Measurements from ENCODE around the gene DOCK10. TPM values are rescaled to one million over a fixed set of nuclear protein-coding genes. Genes with fewer than 3 reads are reported as not detected.

The DOCK10 gene
- total and polyA plus RNA-seq, 10 of the 15 experiments (the other 5 are each of a cell fraction or from before 2014, with no cell fraction given), result 16.9 to 120 (median 85.5) TPM

- WGBS (ENCODE audit: insufficient coverage, insufficient replicate concordance, low lambda C conversion rate, missing lambda C conversion rate), result 37% methylated on average over 5 of the region's 5 CpGs
- peak overlapping the region; percentile 98 for H3K27ac ChIP-seq (ENCODE audit: control insufficient read depth, insufficient read depth)
- intact Hi-C loops (cut with micrococcal nuclease; ENCODE audit: unreplicated experiment), result no loop called here
- H3K4me3 ChIP-seq, result peak overlapping the region; percentile 92; the same call in 1 of the 2 replicates
- H3K36me3 ChIP-seq (ENCODE audit: control insufficient read depth in 2 of 2, insufficient read depth in 2 of 2, low read length in 1 of 2), result no peaks in the 10 kb centered on the region; a peak in 1 of 4 replicates
- H4K20me1 ChIP-seq (ENCODE audit: control insufficient read depth, insufficient read depth), result no peaks in the 10 kb centered on the region
- in situ Hi-C loops (cut with MboI), result no loop called here
- H2AFZ ChIP-seq (ENCODE audit: control insufficient read depth, low read depth, low read length), result peak overlapping the region; percentile 61
- H3K4me1 ChIP-seq (ENCODE audit: control insufficient read depth, insufficient read depth, low read length), result peaks cover 10% of the 10 kb centered on the region
- POLR2A ChIA-PET, result interaction anchor here (1.7 kb wide), 1 partner anchor 31 kb away, joined by 8 read pairs; no protein-coding TSS in a partner anchor
- peaks cover 88% of the 10 kb centered on the region for H3K79me2 ChIP-seq (ENCODE audit: control insufficient read depth, insufficient read depth, low read length)
- CTCF ChIA-PET, result interaction anchor here (0.7 to 3.2 kb wide), 6 partner anchors 13 to 1457 kb away, joined by 3 to 15 read pairs (median 5); no protein-coding TSS in a partner anchor
- no peak for DNase-seq (ENCODE audit: low read depth, low spot score)
- no peak for FAIRE-seq
- no peaks in the 10 kb centered on the region for H3K9me3 ChIP-seq (replicated peaks; ENCODE audit: control insufficient read depth, insufficient read depth, low read length)
- peak overlapping the region; percentile 65 for H3K9ac ChIP-seq (ENCODE audit: control insufficient read depth, insufficient read depth, low read length)
- no peaks in the 10 kb centered on the region for H3K27me3 ChIP-seq (replicated peaks in 1 of 2; ENCODE audit: control insufficient read depth in 2 of 2, insufficient read depth in 2 of 2, low read length in 1 of 2)
- RAD21 ChIA-PET (ENCODE audit: unreplicated experiment), result interaction anchor here (0.7 to 7.2 kb wide), 8 partner anchors 15 to 93 kb away, joined by 3 to 47 read pairs (median 7); no protein-coding TSS in a partner anchor
- BruUV-seq (replicated peaks), result no TSS peak
- SMC1A ChIA-PET (ENCODE audit: uncharacterized antibody, unreplicated experiment), result interaction anchor here (1.0 to 6.6 kb wide), 7 partner anchors 11 to 98 kb away, joined by 3 to 53 read pairs (median 6); no protein-coding TSS in a partner anchor
- peak overlapping the region; percentile 99 for H3K4me2 ChIP-seq (ENCODE audit: control insufficient read depth, insufficient read depth)
- no peak for ATAC-seq
- TF ChIP-seq JUNB (IDR thresholded peaks at IDR 0.05) (peak; percentile 49), PBX3 (IDR thresholded peaks at IDR 0.05; ENCODE audit: insufficient replicate concordance, low read depth, low read length) (no peak), IRF3 (IDR thresholded peaks at IDR 0.05) (no peak), HDAC2 (IDR thresholded peaks at IDR 0.05) (no peak), BRCA1 (IDR thresholded peaks at IDR 0.05; ENCODE audit: low read depth, low read length) (no peak), MTA2 (IDR thresholded peaks at IDR 0.05; ENCODE audit: low read depth) (peak; percentile 14; the same call in 1 of the 2 replicates)
- TF ChIP-seq, protein P1, sequence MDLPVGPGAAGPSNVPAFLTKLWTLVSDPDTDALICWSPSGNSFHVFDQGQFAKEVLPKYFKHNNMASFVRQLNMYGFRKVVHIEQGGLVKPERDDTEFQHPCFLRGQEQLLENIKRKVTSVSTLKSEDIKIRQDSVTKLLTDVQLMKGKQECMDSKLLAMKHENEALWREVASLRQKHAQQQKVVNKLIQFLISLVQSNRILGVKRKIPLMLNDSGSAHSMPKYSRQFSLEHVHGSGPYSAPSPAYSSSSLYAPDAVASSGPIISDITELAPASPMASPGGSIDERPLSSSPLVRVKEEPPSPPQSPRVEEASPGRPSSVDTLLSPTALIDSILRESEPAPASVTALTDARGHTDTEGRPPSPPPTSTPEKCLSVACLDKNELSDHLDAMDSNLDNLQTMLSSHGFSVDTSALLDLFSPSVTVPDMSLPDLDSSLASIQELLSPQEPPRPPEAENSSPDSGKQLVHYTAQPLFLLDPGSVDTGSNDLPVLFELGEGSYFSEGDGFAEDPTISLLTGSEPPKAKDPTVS (IDR thresholded peaks at IDR 0.05; ENCODE audit: low read depth, low read length), result peak; percentile 86; the same call in 1 of the 2 replicates
- TF ChIP-seq, protein P2, sequence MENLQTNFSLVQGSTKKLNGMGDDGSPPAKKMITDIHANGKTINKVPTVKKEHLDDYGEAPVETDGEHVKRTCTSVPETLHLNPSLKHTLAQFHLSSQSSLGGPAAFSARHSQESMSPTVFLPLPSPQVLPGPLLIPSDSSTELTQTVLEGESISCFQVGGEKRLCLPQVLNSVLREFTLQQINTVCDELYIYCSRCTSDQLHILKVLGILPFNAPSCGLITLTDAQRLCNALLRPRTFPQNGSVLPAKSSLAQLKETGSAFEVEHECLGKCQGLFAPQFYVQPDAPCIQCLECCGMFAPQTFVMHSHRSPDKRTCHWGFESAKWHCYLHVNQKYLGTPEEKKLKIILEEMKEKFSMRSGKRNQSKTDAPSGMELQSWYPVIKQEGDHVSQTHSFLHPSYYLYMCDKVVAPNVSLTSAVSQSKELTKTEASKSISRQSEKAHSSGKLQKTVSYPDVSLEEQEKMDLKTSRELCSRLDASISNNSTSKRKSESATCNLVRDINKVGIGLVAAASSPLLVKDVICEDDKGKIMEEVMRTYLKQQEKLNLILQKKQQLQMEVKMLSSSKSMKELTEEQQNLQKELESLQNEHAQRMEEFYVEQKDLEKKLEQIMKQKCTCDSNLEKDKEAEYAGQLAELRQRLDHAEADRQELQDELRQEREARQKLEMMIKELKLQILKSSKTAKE (IDR thresholded peaks at IDR 0.05; ENCODE audit: low read depth, poor library complexity, severe bottlenecking), result peak; percentile 55
- TF ChIP-seq, protein P3, sequence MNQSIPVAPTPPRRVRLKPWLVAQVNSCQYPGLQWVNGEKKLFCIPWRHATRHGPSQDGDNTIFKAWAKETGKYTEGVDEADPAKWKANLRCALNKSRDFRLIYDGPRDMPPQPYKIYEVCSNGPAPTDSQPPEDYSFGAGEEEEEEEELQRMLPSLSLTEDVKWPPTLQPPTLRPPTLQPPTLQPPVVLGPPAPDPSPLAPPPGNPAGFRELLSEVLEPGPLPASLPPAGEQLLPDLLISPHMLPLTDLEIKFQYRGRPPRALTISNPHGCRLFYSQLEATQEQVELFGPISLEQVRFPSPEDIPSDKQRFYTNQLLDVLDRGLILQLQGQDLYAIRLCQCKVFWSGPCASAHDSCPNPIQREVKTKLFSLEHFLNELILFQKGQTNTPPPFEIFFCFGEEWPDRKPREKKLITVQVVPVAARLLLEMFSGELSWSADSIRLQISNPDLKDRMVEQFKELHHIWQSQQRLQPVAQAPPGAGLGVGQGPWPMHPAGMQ (IDR thresholded peaks at IDR 0.05; ENCODE audit: borderline replicate concordance), result no peak
Observed at GRCh38 chr2:225037415-225038230, 4.6 kb downstream of the DOCK10 start.
